ENCODE data around the gene DDX25.
"Not testable (repeated sequence)": the region's sequence is repeated elsewhere in the genome, so short reads cannot be mapped to it uniquely, and the experiment has no call there.

DDX25 gene

GRCh38 chr11:125910226-125910849 lies 6.0 kb downstream of the DDX25 start:
- no peak for DNase-seq

GRCh38 chr11:125914601-125915000 lies 10.3 kb downstream of the DDX25 start:
- not testable (repeated sequence) for DNase-seq

DNA sequence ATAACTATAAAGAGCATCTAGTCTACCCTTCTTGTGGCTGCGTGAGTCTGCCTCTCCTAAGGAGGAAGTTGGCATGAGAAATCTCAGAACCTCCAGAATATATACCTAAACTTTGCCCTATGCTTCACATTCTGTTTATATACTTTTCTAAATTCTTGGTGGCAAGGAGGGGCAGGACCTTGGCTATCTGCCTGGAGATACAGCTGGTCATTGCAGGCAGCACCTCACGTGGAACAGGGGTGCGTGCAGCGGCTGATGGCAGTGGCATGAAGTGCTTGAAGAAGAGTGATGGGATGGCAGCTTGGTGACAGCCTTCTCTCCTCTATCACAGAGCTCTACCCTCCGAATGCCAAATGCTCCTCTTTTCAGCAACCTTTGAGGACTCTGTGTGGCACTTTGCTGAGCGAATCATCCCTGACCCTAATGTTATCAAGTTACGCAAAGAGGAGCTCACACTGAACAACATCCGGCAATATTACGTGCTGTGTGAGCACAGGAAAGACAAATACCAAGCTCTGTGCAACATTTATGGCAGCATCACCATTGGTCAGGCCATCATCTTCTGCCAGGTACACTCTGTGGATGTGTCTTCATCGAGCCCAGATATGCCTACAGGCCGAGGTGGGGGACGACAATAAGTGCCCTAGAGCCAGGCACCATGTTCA lies 12.5 kb downstream of the DDX25 start:
- no peak for DNase-seq

DNA sequence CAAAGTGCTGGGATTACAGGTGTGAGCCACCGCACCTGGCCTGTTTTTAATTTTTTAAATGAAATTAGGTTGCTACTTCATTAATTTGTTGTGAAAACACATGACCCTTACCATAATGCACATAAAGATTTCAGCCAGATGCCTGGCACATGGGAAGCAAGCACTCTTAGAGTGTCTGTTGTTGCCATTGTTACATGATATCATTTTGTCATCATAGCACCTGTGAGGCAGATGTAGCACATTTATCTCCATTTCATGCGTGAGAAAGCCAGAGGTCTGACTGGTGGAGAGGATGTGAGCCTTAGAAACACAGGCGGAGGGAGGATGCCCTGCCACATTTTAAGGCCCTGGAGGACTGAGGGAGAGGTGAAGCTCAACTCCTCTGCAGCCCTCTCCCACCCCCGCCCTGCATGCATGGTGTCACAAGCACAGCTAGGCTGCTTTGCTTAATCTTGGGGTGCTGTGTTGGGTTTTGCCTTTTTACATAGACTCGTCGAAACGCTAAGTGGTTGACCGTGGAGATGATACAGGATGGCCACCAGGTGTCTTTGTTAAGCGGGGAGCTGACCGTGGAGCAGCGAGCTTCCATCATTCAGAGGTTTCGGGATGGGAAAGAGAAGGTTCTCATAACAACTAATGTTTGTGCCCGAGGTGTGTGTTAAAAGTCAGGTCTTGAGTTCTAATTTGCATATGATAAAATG lies 14.0 kb downstream of the DDX25 start:
- DNase-seq: no peak

- DNase-seq: no peak
Measured at GRCh38 chr11:125921042-125921441, 16.7 kb downstream of the DDX25 start.

DNA sequence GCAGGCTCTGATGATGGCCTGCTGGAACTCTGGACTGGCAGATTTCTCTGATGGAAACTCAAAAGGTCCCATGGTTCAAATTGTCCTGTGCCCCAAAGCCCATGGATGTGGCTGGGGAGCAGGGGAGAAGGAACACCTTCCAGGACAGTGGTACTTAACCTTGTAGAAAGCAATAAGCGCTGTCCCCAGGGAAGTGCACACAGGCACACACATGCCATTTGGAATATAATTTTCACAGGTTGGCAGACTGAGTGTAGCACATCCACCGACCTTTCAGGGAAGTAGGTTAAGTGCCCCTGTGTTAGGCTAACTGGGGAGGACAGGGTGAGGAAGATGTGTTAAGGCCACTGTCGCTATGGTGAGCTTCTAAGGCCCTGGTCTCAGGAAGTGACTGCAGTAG lies 17.8 kb downstream of the DDX25 start:
- no peak for DNase-seq

GRCh38 chr11:125923012-125923579 lies 18.8 kb downstream of the DDX25 start:
- peak; percentile 64 for DNase-seq

DNA sequence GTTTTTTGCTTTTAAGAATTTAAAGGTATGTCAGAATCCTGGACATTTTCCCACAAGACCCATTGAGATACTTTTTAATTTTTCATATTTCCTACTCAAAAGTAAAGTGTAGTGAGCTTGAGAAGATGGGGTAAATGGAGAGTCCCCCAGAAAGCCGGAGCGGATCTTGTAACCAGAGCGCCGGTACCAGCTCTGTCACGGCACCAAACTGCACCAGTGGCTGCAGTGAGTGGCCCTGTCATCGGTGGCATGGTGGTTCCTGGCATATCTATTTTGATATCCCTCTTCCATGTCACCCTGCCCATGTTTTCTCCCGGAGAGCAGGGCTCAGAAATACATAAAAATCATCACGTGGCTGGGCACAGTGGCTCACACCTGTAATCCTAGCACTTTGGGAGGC lies 19.3 kb downstream of the DDX25 start:
- DNase-seq: no peak

GRCh38 chr11:125924384-125925007 lies 20.2 kb downstream of the DDX25 start:
- no peak for DNase-seq

GRCh38 chr11:125925247-125925740 lies 21.0 kb downstream of the DDX25 start:
- no peak for DNase-seq

- DNase-seq: no peak
Measured at GRCh38 chr11:125925804-125926203, 21.5 kb downstream of the DDX25 start.

DNA sequence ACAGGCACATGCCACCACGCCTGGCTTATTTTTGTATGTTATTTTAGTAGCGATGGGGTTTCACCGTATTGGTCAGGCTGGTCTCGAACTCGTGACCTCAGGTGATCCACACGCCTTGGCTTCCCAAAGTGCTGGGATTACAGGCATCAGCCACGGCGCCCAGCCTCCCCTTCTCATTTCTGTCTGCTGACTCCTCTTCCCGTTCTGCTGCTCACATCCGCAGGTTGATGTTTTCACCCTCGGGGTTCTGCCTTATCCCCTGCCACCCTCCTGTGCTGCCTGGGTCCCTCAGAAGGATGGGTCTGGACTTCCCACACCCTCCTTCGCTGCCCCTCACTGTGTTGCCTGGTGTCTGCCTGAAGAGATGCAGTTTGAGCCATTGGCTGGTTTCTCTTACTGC lies 22.4 kb downstream of the DDX25 start:
- DNase-seq: no peak

DNA sequence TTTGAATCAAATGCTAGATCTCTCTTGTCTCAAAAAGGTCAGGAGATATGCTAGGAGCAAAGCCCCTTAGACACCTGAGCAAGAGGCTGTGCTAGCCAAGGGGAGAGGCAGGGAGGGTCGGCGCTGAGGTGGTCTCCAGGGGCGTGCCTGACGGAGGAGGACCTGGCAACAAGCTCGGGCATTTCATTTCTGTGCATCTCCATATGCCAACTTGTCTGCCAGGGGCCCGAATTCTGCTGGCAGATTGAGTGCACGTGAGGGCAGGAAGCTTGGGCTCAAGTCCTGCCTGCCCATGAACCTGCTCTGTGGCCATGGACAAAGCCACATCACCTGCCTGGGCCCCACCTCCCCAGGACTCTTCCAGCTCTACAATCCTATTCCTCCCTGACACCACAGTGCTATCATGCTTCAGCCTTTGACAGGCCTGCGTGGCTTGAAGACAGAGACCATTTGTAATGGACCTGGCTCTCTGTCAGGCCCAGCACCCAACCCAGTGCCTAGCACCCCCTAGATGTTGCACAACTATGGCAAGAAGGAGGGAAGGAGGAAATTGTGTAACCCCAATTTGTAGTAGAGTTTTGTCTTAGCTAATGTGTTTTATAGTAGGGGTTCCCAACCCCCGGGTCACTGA lies 25.3 kb downstream of the DDX25 start:
- DNase-seq: no peak

DNA sequence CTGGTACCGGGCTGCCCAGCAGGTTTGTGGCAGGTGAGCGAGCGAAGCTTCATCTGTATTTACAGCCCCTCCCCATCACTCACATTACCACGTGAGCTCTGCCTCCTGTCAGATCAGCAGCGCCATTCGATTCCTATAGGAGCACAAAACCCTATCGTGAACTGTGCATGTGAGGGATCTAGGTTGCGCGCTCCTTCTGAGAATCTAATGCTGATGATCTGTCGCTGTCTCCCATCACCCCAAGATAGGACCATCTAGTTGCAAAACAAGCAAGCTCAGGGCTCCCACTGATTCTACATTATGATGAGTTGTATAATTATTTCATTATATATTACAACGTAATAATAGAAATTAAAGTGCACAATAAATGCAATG lies 25.8 kb downstream of the DDX25 start:
- no peak for DNase-seq

DNA sequence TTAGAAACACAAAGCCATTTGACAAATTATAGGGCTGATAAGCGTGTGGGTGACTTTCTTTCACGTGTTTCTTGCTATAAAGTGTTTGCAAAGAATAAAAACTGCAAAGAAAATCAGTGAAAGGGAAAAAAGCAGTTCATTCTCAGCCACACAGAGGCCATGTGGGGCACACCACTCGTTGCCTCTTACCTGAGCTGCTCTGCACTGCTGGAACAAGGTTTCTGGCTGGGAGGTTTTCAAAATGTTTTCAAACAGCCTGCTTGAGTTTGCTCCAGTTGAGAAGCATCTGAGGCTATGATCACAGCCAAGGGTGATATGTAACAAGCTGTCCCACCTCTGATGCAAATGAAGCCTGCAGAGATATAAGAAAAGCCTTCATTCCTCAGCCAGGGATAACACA lies 26.8 kb downstream of the DDX25 start:
- no peak for DNase-seq

GRCh38 chr11:125931668-125932067 lies 27.4 kb downstream of the DDX25 start:
- DNase-seq: no peak

- DNase-seq: no peak
Measured at GRCh38 chr11:125932301-125932700, 28.0 kb downstream of the DDX25 start.

DNA sequence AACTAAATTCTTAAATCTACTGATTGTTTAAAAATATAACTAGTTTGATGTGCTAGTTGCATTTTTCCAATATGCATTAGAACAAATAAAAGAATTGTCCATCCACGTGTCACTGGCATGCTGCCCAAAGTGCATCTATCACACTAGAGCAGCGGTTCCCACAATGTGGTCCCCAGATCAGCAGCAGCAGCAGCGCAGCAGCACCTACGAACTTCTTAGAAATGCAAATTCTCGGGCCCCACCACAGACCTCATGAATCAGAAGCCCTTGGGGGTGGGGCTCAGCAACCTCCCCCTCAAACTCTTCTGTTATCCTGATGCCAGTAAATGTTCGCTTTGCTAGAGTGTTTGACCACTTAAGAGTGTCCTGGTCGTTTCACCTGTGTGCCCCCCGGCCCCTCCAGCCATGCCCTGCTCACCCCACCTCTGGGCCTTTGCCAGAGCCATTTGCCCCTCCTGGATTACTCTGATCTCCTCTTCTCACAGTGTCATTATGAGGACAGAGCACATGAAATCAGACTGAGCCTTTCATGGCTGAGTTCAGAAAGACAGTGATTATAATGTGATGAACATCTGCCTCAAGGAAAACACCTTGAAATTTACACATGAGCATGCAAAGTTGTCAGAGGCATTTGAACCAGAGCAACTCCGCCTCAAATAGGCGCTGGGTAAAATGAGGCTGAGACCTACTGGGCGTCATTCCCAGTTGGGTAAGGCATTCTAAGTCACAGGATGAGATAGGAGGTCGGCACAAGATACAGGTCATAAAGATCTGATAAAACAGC lies 28.9 kb downstream of the DDX25 start:
- DNase-seq: no peak

GRCh38 chr11:125934473-125934872 lies 30.2 kb downstream of the DDX25 start:
- no peak for DNase-seq

GRCh38 chr11:125935056-125935455 lies 30.7 kb downstream of the DDX25 start:
- DNase-seq: no peak

DNA sequence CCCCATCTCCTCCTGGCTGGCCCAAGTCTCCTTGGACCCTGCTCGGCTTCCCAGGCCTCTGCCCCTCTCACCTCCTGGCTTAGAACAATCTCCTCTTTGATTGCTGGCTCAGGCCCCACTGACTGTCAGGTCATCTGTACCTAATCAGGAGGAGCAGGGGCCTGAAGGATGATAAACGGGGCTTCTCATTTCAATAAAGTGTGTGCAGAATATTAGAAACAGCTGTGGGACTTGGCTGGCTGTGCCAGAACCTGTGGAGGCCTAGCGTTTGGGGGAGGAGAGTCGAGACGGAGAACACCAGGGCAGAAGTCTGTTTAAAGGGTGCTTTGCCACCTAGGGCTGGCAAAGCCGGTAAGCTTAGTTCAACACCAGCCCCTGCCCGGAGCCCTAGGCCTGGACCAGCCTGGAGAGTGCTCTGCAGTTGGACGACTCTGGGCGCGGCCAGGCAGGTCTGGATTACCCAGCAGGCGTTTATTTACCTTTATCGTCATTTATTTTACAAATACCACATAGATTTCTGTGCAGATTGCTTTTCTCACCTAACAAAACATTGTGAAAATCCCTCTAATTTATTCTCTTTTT lies 31.4 kb downstream of the DDX25 start:
- no peak for DNase-seq

GRCh38 chr11:125938418-125938817 lies 34.1 kb downstream of the DDX25 start:
- no peak for DNase-seq

Measured in DMS79 (cell line).